HG03135 (cell line): ENCODE data around the gene TMEM179.
"Not testable (repeated sequence)": the region's sequence is repeated elsewhere in the genome, so short reads cannot be mapped to it uniquely, and the experiment has no call there.

Source experiments
- ATAC-seq: cut with Tn5 transposase; IDR thresholded peaks from one replicate; pipeline ENCODE4 v1.9.1; 2021; ENCODE audit warnings: mild to moderate bottlenecking, moderate library complexity; ENCODE audit not compliant: unreplicated experiment

TMEM179 gene

GRCh38 chr14:104588066-104588857 lies 16.3 kb downstream of the TMEM179 start:
- no peak for ATAC-seq

DNA sequence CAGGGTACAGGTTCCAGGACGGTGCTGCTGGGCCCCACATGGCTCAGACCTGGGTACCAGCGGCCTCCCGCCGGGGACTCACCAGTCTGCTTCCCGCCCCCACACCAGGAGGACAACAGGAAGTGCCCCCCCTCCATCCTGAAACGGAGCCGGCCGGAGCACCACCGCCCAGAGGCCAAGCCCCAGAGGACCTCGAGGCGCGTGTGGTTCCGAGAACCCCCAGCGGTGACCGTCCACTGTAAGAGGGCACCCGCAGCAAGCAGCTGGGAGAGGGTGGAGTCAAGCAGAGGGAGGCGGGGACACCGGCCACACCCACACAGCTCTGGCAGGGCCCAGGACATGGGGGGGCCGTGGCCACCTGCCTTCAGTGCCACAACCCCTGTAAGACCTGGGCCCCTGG lies 16.9 kb downstream of the TMEM179 start:
- ATAC-seq, result no peak

- ATAC-seq, result no peak
Measured at GRCh38 chr14:104586832-104587620, 17.5 kb downstream of the TMEM179 start.

GRCh38 chr14:104585966-104586697 lies 18.4 kb downstream of the TMEM179 start:
- ATAC-seq, result no peak

- ATAC-seq, result no peak
Measured at GRCh38 chr14:104584557-104584956, 20.0 kb downstream of the TMEM179 start.

DNA sequence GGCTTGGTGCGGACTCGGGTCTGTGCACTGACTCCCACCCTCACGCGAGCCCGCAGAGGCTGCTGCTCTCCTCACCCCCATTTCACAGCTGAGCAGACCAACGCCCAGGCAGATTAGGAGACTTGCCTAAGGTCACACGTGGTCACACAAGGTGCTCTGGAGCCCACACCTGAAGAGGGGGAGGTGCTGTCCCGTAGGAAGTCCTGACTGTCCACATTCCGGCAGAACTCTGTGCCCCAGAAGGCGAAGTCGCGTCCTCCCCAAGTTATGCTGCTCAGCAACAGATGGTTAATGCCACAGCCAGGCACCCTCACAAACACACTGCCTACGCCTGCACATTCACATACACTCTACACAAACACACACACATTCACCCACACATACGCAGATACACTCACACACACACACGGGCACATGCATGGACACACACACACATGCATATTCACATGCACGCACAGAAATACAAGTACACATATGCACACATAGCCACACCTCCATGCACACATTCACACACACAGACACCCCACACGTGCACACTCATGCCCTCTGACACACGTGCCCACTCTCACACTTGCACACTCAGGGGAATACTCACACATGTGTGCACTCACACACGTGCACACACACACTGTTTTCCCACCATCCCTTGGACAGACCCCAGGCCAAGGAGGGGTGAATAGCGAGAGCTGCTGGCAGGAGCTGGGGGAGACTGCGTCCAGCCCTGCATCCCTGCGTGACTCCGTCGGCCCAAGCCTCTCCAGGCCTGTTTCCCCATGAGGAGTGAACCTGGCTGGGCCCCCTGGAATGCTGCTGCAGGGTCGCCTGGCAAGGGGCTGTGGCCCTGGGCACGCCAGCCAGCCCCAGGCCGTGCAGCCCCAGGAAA lies 20.9 kb downstream of the TMEM179 start:
- ATAC-seq, result no peak

DNA sequence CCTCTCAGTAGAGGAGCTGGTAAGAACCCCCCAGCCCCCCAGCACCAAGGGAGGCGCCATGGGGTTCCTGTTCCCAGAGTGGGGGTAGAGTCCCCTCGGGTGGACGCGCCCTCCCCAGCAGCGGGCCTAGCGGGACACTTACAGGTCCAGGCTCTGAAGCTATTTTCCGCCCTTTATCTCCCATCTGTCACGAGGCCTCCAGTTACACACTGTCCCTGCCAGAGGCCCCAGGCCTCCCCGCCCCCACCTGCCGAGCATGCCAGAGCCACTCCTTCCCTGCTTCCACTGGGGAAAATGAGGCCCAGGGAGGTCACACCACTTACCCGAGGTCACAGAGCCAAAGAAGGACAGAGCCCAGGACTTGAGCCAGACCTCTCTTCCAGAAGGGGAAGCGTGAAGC lies 21.9 kb downstream of the TMEM179 start:
- no peak for ATAC-seq

GRCh38 chr14:104582005-104582404 lies 22.6 kb downstream of the TMEM179 start:
- ATAC-seq, result no peak

DNA sequence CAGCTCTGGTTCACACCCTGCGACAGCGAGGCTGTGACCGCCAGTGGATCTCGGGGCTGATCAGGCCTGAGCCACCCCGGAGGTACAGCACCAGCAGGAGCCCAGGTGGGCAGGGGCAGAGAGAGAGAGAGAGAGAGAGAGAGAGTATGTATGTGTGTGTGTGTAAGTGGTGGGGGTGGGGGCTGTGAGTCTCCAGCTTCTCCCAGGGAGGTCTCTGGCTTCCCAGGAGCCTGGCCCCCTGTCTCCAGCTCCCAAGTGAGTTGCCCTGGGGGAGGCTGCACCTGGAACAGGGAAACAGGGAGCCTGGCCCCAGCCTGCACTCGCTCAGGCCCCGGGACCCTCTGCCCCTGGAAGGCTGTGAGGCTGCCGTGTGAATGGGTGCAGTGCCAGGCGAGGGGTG lies 23.1 kb downstream of the TMEM179 start:
- ATAC-seq, result no peak

GRCh38 chr14:104580961-104581360 lies 23.6 kb downstream of the TMEM179 start:
- no peak for ATAC-seq

DNA sequence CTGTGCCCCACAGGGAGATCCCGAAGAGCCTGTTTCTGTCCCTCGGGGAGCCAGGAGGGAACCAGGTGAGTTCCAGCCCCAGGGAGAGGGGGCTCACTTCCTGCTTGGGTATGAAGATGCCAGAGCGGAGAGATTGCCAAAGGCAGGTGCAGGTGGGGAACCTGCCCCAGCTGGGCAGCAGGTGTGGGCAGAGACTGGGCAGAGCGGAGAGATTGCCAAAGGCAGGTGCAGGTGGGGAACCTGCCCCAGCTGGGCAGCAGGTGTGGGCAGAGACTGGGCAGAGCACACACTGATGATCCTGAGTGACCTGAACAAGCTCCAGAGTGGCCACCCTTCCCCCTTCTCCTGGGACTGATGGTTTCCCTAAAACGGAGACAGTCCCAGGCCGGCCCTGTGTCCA lies 24.6 kb downstream of the TMEM179 start:
- ATAC-seq, result not testable (repeated sequence)

- ATAC-seq, result no peak
Measured at GRCh38 chr14:104579507-104579906, 25.1 kb downstream of the TMEM179 start, which contains the start of gene C14orf180. Gene C14orf180, plus strand, starts transcription at chr14:104579764. Its CDS starts 6,667 bp downstream, at chr14:104586431.

GRCh38 chr14:104578321-104578720 lies 26.3 kb downstream of the TMEM179 start:
- ATAC-seq, result no peak

- no peak for ATAC-seq
Measured at GRCh38 chr14:104577847-104578301, 26.7 kb downstream of the TMEM179 start.

- no peak for ATAC-seq
Measured at GRCh38 chr14:104577426-104577825, 27.1 kb downstream of the TMEM179 start.

DNA sequence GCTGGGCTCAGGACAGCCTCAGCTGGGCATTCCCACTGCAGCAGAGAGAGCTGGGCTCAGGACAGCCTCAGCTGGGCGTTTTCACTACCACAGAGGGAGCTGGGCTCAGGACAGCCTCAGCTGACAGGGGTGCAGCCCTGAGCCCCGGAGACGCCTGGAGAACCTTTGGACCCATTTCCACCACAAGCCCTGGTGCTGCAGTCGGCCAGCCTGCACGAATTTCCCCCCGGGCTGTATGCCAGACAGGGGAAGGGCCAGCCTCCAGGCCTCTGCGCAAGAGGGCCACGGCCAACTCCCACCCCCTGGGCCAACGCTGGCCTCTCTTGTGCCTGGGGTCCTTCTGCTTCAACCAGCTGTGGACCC lies 27.6 kb downstream of the TMEM179 start:
- no peak for ATAC-seq

DNA sequence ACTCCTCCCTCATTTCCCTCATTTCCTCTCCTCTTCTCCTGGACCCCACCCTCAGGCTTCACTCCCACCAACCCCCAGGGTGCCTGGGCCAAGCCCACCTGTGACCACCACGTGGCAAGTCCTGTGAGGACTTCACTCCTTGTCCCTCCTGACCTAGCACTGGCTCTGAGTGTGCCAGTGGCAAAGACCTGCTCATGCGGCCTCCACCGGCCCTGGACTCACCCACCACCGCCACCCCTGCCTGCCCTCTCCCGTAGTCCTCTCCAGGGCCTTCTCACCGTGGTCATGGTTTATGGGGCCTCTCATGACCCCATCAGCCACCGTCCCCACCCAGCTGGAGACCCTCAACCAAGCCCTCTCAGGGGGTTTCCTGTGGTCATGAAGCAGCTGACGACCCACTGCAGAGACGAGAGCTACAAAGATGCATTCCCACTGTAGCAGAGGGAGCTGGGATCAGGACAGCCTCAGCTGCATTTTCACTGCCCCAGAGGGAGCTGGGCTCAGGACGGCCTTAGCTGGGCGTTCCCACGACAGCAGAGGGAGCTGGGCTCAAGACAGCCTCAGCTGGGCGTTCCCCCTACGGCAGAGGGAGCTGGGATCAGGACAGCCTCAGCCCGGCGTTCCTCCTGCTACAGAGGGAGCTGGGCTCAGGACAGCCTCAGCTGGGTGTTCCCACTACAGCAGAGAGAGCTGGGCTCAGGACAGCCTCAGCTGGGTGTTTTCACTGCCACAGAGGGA lies 28.2 kb downstream of the TMEM179 start:
- no peak for ATAC-seq

DNA sequence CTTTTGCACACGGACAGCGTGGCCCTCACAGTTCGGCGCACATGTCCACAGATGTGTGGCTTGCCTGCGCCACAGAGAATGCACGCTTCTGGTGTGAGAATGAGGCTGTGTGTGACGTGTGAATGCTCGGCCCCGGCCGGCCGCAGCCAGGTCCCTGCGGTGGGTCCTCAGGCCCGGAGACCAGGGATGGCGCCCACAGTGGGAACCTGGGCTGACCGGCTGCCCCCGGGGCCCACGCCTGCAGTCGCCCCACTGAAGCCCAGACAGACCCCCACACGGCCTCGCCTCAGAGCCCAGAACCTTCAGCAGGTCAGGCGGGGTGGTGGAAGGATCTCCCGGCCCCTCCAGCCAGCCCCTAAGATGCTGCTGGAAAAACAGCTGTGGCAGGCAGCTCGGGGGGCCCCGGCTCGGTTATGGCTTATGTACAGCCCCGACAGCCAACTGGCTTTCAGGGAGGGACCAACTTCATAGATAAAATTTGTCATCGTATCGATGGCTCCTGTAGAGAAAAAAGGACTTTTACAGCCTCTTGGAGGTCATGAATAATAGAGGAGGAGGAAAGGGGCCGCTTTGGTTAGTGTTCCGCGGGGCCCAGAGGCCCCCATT lies 29.5 kb downstream of the TMEM179 start:
- ATAC-seq, result no peak

DNA sequence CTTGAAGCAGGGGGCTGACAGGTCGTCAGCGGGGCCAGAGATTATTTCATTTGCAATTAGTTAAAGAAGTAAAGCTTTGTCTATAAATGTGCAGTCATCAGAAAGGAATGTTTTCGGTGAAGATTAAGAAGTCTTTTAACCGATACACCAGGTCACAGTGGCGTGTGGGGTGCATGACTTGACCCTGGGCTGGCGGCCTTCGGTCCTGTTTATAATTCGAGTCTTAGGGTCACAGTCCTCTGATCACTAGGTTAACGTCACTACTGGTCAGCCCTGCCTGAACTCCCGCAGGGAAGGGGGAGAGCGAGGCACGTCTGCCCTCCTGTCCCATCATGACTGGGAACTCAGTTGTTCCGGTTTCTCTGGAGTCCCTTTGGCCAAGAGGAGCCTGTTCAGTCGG lies 30.0 kb downstream of the TMEM179 start:
- ATAC-seq, result no peak
